Activated CD8-positive, alpha-beta T cell treated with anti-CD3 and anti-CD28 coated beads, Interleukin-2, amount 10 ng/mL, durations not matched to agents 7 days and 5 days (primary cell): ENCODE data around the gene COLEC12. TPM values are rescaled to one million over a fixed set of nuclear protein-coding genes. Genes with fewer than 3 reads are reported as not detected.

Experiments used
- ATAC-seq: fragments of 150-1000 bp; cut with Tn5 transposase; one replicate; pipeline ENCODE4 v1.10.0; 2021; ENCODE audit warnings: moderate library complexity
- CTCF ChIA-PET: fragments of 350-600 bp; sonication (Branson Sonifier 250); formaldehyde crosslinking; loops from one replicate; lab custom pipeline; 2021; ENCODE audit warnings: antibody characterized with exemption; lab: Charles Lee
- POLR2A ChIA-PET: fragments of 350-600 bp; sonication (Branson Sonifier 250); formaldehyde crosslinking; loops from one replicate; lab custom pipeline; 2021; ENCODE audit warnings: antibody characterized with exemption; lab: Charles Lee
- DNase-seq: peaks from one replicate; pipeline ENCODE4 v3.0.0-alpha.2; 2020
- H3K27ac Mint-ChIP-seq: one replicate; pipeline ENCODE4 v1.8.0; 2021; ENCODE audit warnings: mild to moderate bottlenecking, mixed read lengths
- H3K27me3 Mint-ChIP-seq: one replicate; pipeline ENCODE4 v1.8.0; 2021; ENCODE audit warnings: low read depth, mixed read lengths
- H3K36me3 Mint-ChIP-seq: one replicate; pipeline ENCODE4 v1.8.0; 2021; ENCODE audit warnings: low read depth, mixed read lengths
- H3K4me1 Mint-ChIP-seq: one replicate; pipeline ENCODE4 v1.8.0; 2021; ENCODE audit warnings: low read depth, mixed read lengths
- H3K4me3 Mint-ChIP-seq: one replicate; pipeline ENCODE4 v1.8.0; 2021; ENCODE audit warnings: mild to moderate bottlenecking, mixed read lengths
- H3K9me3 Mint-ChIP-seq: one replicate; pipeline ENCODE4 v1.8.0; 2022; ENCODE audit warnings: mixed read lengths; ENCODE audit not compliant: insufficient read depth
- total RNA-seq, 2 experiments: library from RNA; stranded (reverse); gene quantifications; one replicate each; pipeline ENCODE4 v1.2.3, GENCODE V29; 2021

The COLEC12 gene
- total RNA-seq, 2 experiments from 2014 or later = not detected

- H3K27ac Mint-ChIP-seq = no peak overlapping the region
- DNase-seq (no peak), ATAC-seq (no peak)
- ChIA-PET POLR2A (no interaction called here), CTCF (no interaction called here)
- no peaks in the 10 kb centered on the region for H3K4me1 Mint-ChIP-seq
- H3K9me3 Mint-ChIP-seq = no peaks in the 10 kb centered on the region
- peaks cover 7% of the 10 kb centered on the region for H3K27me3 Mint-ChIP-seq
- no peaks in the 10 kb centered on the region for H3K36me3 Mint-ChIP-seq
- no peak overlapping the region for H3K4me3 Mint-ChIP-seq
Observed at GRCh38 chr18:332007-332406, 168.5 kb downstream of the COLEC12 start.

- ChIA-PET CTCF (no interaction called here), POLR2A (no interaction called here)
- no peak for DNase-seq
- H3K9me3 Mint-ChIP-seq = no peaks in the 10 kb centered on the region
- H3K27me3 Mint-ChIP-seq = peaks cover 7% of the 10 kb centered on the region
- no peaks in the 10 kb centered on the region for H3K36me3 Mint-ChIP-seq
- H3K27ac Mint-ChIP-seq = no peak overlapping the region
- ATAC-seq = no peak
- no peak overlapping the region for H3K4me3 Mint-ChIP-seq
- H3K4me1 Mint-ChIP-seq = no peaks in the 10 kb centered on the region
Observed at GRCh38 chr18:331221-331821, 169.2 kb downstream of the COLEC12 start.

GRCh38 chr18:328928-329327 is 171.6 kb downstream of the COLEC12 start:
- POLR2A ChIA-PET = no interaction called here
- ATAC-seq (no peak), DNase-seq (no peak)
- no peaks in the 10 kb centered on the region for H3K9me3 Mint-ChIP-seq
- H3K27me3 Mint-ChIP-seq = peaks cover 7% of the 10 kb centered on the region
- CTCF ChIA-PET = interaction anchor here (0.8 kb wide), 1 partner anchor 510 kb away, joined by 3 read pairs; no protein-coding TSS in a partner anchor
- H3K4me3 Mint-ChIP-seq = no peak overlapping the region
- H3K27ac Mint-ChIP-seq = no peak overlapping the region
- H3K36me3 Mint-ChIP-seq = no peaks in the 10 kb centered on the region
- no peaks in the 10 kb centered on the region for H3K4me1 Mint-ChIP-seq

- no peaks in the 10 kb centered on the region for H3K36me3 Mint-ChIP-seq
- H3K4me1 Mint-ChIP-seq = peaks cover 7% of the 10 kb centered on the region
- POLR2A ChIA-PET = no interaction called here
- H3K27ac Mint-ChIP-seq = no peak overlapping the region
- DNase-seq = no peak
- no peaks in the 10 kb centered on the region for H3K9me3 Mint-ChIP-seq
- no peak for ATAC-seq
- H3K27me3 Mint-ChIP-seq = peaks cover 4% of the 10 kb centered on the region
- CTCF ChIA-PET = no interaction called here
- H3K4me3 Mint-ChIP-seq = no peak overlapping the region
Observed at GRCh38 chr18:326846-327245, 173.7 kb downstream of the COLEC12 start.

- Mint-ChIP-seq H3K4me1 (peaks cover 7% of the 10 kb centered on the region), H3K27ac (no peak overlapping the region), H3K36me3 (no peaks in the 10 kb centered on the region), H3K27me3 (peaks cover 2% of the 10 kb centered on the region), H3K9me3 (no peaks in the 10 kb centered on the region), H3K4me3 (no peak overlapping the region)
- ChIA-PET CTCF (interaction anchor here (0.6 kb wide), 1 partner anchor 135 kb away, joined by 3 read pairs; no protein-coding TSS in a partner anchor), POLR2A (no interaction called here)
- ATAC-seq (no peak), DNase-seq (no peak)
Observed at GRCh38 chr18:323253-323622, 177.3 kb downstream of the COLEC12 start.

GRCh38 chr18:321865-322467 is 178.5 kb downstream of the COLEC12 start:
- DNase-seq (no peak), ATAC-seq (no peak)
- Mint-ChIP-seq H3K36me3 (no peaks in the 10 kb centered on the region), H3K4me1 (peaks cover 7% of the 10 kb centered on the region), H3K4me3 (no peak overlapping the region), H3K27me3 (peaks cover 2% of the 10 kb centered on the region), H3K27ac (no peak overlapping the region), H3K9me3 (no peaks in the 10 kb centered on the region)
- CTCF ChIA-PET = no interaction called here
- POLR2A ChIA-PET = no interaction called here

GRCh38 chr18:320155-320554 is 180.3 kb downstream of the COLEC12 start:
- peaks cover 2% of the 10 kb centered on the region for H3K27me3 Mint-ChIP-seq
- DNase-seq = no peak

GRCh38 chr18:319720-320119 is 180.8 kb downstream of the COLEC12 start:
- no peak for ATAC-seq
- CTCF ChIA-PET = no interaction called here

More at GRCh38 chr18:320155-320554, 180.3 kb downstream of the COLEC12 start:
- POLR2A ChIA-PET = no interaction called here
- ATAC-seq = no peak
- H3K27ac Mint-ChIP-seq = no peak overlapping the region
- peaks cover 7% of the 10 kb centered on the region for H3K4me1 Mint-ChIP-seq
- no peak overlapping the region for H3K4me3 Mint-ChIP-seq
- no peaks in the 10 kb centered on the region for H3K36me3 Mint-ChIP-seq
- H3K9me3 Mint-ChIP-seq = no peaks in the 10 kb centered on the region
- CTCF ChIA-PET = no interaction called here

GRCh38 chr18:318791-319291 is 181.7 kb downstream of the COLEC12 start:
- ChIA-PET CTCF (no interaction called here), POLR2A (no interaction called here)
- Mint-ChIP-seq H3K27ac (no peak overlapping the region), H3K9me3 (no peaks in the 10 kb centered on the region), H3K27me3 (peaks cover 2% of the 10 kb centered on the region), H3K36me3 (no peaks in the 10 kb centered on the region), H3K4me1 (peaks cover 7% of the 10 kb centered on the region), H3K4me3 (no peak overlapping the region)
- ATAC-seq (no peak), DNase-seq (no peak)

More at GRCh38 chr18:319720-320119, 180.8 kb downstream of the COLEC12 start:
- peaks cover 7% of the 10 kb centered on the region for H3K4me1 Mint-ChIP-seq
- no peaks in the 10 kb centered on the region for H3K36me3 Mint-ChIP-seq
- POLR2A ChIA-PET = no interaction called here
- no peak overlapping the region for H3K4me3 Mint-ChIP-seq
- peaks cover 2% of the 10 kb centered on the region for H3K27me3 Mint-ChIP-seq
- H3K9me3 Mint-ChIP-seq = no peaks in the 10 kb centered on the region
- H3K27ac Mint-ChIP-seq = no peak overlapping the region
- no peak for DNase-seq

GRCh38 chr18:317618-318017 is 182.9 kb downstream of the COLEC12 start:
- H3K36me3 Mint-ChIP-seq = no peaks in the 10 kb centered on the region
- no peak for DNase-seq
- peaks cover 7% of the 10 kb centered on the region for H3K4me1 Mint-ChIP-seq
- H3K4me3 Mint-ChIP-seq = no peak overlapping the region
- CTCF ChIA-PET = no interaction called here
- H3K27me3 Mint-ChIP-seq = peaks cover 2% of the 10 kb centered on the region
- no peak overlapping the region for H3K27ac Mint-ChIP-seq
- POLR2A ChIA-PET = no interaction called here
- ATAC-seq = no peak
- no peaks in the 10 kb centered on the region for H3K9me3 Mint-ChIP-seq

- Mint-ChIP-seq H3K9me3 (no peaks in the 10 kb centered on the region), H3K27me3 (peaks cover 2% of the 10 kb centered on the region), H3K4me3 (no peak overlapping the region), H3K4me1 (no peaks in the 10 kb centered on the region), H3K36me3 (no peaks in the 10 kb centered on the region), H3K27ac (no peak overlapping the region)
- DNase-seq (no peak), ATAC-seq (no peak)
- ChIA-PET CTCF (no interaction called here), POLR2A (no interaction called here)
Observed at GRCh38 chr18:316393-316792, 184.1 kb downstream of the COLEC12 start.

- POLR2A ChIA-PET = no interaction called here
- CTCF ChIA-PET = no interaction called here
- Mint-ChIP-seq H3K27me3 (no peaks in the 10 kb centered on the region), H3K36me3 (no peaks in the 10 kb centered on the region), H3K4me3 (no peak overlapping the region), H3K9me3 (no peaks in the 10 kb centered on the region), H3K27ac (no peak overlapping the region), H3K4me1 (no peaks in the 10 kb centered on the region)
- ATAC-seq = no peak
- no peak for DNase-seq
Observed at GRCh38 chr18:313931-314330, 186.6 kb downstream of the COLEC12 start.
